Adrenal gland (tissue), 5 donors: ENCODE data around the gene KIRREL3.

Source experiments
- POLR2A ChIP-seq, 2 donors: fragments of 450-650 bp; IDR thresholded peaks; one replicate each; pipeline ENCODE4 v1.6.1; 2017; ENCODE audit warnings: antibody characterized with exemption in 2 of 2, mild to moderate bottlenecking in 2 of 2, moderate library complexity in 1 of 2
- TF ChIP-seq, protein P1 (sequence below), 6 experiments: fragments of 450-650 bp in 4 of 6; fragments of 200-600 bp in 2 of 6; sonication (generic) in 1 of 6; IDR thresholded peaks; 1 replicate in 5 of 6; 2 replicates in 1 of 6; pipeline versions ENCODE4 v1.5.1 to v1.8.0; 2016 to 2021; ENCODE audit warnings: antibody characterized with exemption in 6 of 6, mild to moderate bottlenecking in 2 of 6, moderate library complexity in 1 of 6
- donor health status: DM: no; HTN: no; CAD: no.

- TF ChIP-seq POLR2A (IDR thresholded peaks at IDR 0.05) = no peak
- TF ChIP-seq, protein P1, sequence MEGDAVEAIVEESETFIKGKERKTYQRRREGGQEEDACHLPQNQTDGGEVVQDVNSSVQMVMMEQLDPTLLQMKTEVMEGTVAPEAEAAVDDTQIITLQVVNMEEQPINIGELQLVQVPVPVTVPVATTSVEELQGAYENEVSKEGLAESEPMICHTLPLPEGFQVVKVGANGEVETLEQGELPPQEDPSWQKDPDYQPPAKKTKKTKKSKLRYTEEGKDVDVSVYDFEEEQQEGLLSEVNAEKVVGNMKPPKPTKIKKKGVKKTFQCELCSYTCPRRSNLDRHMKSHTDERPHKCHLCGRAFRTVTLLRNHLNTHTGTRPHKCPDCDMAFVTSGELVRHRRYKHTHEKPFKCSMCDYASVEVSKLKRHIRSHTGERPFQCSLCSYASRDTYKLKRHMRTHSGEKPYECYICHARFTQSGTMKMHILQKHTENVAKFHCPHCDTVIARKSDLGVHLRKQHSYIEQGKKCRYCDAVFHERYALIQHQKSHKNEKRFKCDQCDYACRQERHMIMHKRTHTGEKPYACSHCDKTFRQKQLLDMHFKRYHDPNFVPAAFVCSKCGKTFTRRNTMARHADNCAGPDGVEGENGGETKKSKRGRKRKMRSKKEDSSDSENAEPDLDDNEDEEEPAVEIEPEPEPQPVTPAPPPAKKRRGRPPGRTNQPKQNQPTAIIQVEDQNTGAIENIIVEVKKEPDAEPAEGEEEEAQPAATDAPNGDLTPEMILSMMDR (IDR thresholded peaks at IDR 0.05) = no peak
These were observed 543.6 kb downstream of the KIRREL3 start for GRCh38 chr11:126456783-126457542.
